NK-92 (cell line): ENCODE results near the gene APOA4.
"Not testable (repeated sequence)": the region's sequence is repeated elsewhere in the genome, so short reads cannot be mapped to it uniquely, and the experiment has no call there.

Experiments used
- DNase-seq: peaks from one replicate; lab custom pipeline; 2025; ENCODE audit not compliant: unreplicated experiment; lab: John Stamatoyannopoulos, UW

APOA4 gene

GRCh38 chr11:116849486-116849885 is 26.4 kb upstream of the APOA4 start:
- no peak for DNase-seq

- DNase-seq: no peak
Observed at GRCh38 chr11:116849060-116849459, 26.0 kb upstream of the APOA4 start.

- no peak for DNase-seq
Observed at GRCh38 chr11:116847612-116848011, 24.5 kb upstream of the APOA4 start.

GRCh38 chr11:116844722-116845121 is 21.6 kb upstream of the APOA4 start:
- DNase-seq: no peak

GRCh38 chr11:116843661-116844060 is 20.6 kb upstream of the APOA4 start:
- no peak for DNase-seq

- no peak for DNase-seq
Observed at GRCh38 chr11:116842909-116843308, 19.8 kb upstream of the APOA4 start.

GRCh38 chr11:116842117-116842516 is 19.0 kb upstream of the APOA4 start:
- DNase-seq: no peak

GRCh38 chr11:116840746-116841296 is 17.7 kb upstream of the APOA4 start:
- no peak for DNase-seq

GRCh38 chr11:116840224-116840745 is 17.2 kb upstream of the APOA4 start:
- DNase-seq: no peak

GRCh38 chr11:116838321-116839084 is 15.4 kb upstream of the APOA4 start:
- DNase-seq: no peak

GRCh38 chr11:116837231-116838091 is 14.4 kb upstream of the APOA4 start, which contains the start of gene APOA1:
TSS of gene APOA1 (minus strand) at chr11:116837622. CDS start at chr11:116837387, 235 bp downstream.
- DNase-seq: no peak

DNA sequence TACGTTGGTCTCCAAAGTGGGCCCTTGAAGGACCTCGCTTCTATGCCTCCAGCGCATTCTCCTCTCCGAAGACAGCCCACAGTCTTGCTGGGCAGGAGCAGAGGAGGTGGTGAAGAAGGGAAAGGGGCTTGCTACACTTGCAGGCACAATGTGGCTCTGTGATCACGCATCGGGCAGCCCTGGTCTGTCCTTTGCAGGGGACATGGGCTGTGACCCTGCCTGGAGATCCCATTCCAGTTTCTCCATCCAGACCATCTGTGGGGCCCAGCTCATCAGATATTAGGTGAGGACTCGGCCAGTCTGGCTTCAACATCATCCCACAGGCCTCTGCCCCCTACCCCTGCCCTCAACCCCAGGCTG is 13.5 kb upstream of the APOA4 start:
- DNase-seq: no peak

DNA sequence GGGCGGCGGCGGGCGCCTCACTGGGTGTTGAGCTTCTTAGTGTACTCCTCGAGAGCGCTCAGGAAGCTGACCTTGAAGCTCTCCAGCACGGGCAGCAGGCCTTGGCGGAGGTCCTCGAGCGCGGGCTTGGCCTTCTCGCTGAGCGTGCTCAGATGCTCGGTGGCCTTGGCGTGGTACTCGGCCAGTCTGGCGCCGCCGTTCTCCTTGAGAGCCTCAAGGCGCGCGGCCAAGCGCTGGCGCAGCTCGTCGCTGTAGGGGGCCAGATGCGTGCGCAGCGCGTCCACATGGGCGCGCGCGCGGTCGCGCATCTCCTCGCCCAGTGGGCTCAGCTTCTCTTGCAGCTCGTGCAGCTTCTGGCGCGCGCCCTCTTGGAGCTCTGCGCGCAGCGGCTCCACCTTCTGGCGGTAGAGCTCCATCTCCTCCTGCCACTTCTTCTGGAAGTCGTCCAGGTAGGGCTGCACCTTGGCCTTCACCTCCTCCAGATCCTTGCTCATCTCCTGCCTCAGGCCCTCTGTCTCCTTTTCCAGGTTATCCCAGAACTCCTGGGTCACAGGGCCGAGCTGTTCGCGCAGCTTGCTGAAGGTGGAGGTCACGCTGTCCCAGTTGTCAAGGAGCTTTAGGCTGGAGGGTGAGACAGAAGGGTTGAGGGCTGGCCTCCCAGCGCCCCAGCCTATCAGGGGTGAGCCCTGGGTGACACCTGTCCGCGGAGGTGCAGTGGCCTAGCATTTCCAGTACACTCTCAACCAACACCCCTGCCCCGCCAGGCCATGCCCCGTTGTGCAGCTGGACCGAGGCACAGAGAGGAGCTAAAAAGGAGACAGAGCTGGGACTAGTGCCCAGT is 12.9 kb upstream of the APOA4 start:
- no peak for DNase-seq

- DNase-seq: no peak
Observed at GRCh38 chr11:116835042-116835772, 12.1 kb upstream of the APOA4 start.

DNA sequence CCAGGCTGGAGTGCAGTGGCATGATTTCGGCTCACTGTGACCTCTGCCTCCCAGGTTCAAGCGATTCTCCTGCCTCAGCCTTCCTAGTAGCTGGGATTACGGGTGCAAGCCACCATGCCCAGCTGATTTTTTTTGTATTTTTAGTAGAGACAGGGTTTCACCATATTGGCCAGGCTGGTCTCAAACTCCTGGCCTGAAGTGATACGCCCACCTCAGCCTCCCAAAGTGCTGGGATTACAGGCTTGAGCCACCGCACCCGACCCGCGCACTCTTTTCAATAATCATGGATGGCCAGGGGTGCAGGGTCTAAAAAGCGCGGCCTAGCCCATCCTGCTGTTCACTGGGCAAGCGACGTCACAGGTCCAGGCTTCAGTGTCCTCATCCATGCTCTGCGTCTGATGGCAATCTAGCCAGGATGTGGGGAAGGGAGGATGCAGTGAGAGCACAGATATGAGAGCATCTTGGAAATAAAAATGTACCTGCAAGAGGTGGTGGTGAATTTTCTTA is 11.5 kb upstream of the APOA4 start:
- not testable (repeated sequence) for DNase-seq

GRCh38 chr11:116833816-116834534 is 10.9 kb upstream of the APOA4 start:
- DNase-seq: no peak

- DNase-seq: no peak
Observed at GRCh38 chr11:116833491-116833815, 10.3 kb upstream of the APOA4 start.

DNA sequence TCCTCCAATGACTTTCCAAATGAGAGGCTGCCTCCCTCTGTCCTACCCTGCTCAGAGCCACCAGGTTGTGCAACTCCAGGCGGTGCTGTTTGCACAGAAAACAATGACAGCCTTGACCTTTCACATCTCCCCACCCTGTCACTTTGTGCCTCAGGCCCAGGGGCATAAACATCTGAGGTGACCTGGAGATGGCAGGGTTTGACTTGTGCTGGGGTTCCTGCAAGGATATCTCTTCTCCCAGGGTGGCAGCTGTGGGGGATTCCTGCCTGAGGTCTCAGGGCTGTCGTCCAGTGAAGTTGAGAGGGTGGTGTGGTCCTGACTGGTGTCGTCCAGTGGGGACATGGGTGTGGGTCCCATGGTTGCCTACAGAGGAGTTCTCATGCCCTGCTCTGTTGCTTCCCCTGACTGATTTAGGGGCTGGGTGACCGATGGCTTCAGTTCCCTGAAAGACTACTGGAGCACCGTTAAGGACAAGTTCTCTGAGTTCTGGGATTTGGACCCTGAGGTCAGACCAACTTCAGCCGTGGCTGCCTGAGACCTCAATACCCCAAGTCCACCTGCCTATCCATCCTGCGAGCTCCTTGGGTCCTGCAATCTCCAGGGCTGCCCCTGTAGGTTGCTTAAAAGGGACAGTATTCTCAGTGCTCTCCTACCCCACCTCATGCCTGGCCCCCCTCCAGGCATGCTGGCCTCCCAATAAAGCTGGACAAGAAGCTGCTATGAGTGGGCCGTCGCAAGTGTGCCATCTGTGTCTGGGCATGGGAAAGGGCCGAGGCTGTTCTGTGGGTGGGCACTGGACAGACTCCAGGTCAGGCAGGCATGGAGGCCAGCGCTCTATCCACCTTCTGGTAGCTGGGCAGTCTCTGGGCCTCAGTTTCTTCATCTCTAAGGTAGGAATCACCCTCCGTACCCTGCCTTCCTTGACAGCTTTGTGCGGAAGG is 9.5 kb upstream of the APOA4 start:
- DNase-seq: no peak
